ENCODE results near the gene OSBP2. TPM values are rescaled to one million over a fixed set of nuclear protein-coding genes. Genes with fewer than 3 reads are reported as not detected.

Gene OSBP2
- total and polyA plus RNA-seq, 10 of the 15 experiments (the other 5 are each of a cell fraction or from before 2014, with no cell fraction given), result 0.11 to 7.7 (median 3.6) TPM

DNA sequence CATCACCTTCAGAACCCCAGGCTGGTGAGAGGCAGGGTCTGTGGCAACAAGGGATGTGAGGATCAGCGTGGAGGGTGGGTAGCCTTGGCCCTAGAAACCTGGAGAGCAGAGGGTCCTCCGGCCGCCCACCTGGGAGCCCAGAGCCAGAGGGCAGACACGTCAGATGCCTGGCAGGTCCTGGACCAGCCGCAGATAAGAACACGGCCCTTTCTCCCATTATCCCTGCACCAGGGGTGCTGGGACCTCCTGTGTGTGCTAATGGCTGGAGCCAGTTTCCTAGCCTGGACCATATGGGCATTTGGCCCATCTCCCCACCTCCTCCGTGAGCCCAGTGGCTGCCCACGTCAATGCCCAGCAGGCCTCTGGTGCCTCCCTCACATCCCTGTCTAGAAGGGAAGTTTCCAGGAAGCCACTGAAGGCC is 185.5 kb downstream of the OSBP2 start:
- intact Hi-C loops (cut with micrococcal nuclease; ENCODE audit: unreplicated experiment), result no loop called here
- no peak for TF ChIP-seq STAT1 (conservative IDR thresholded peaks at IDR 0.05)
- TF ChIP-seq ZNF207 (IDR thresholded peaks at IDR 0.05; ENCODE audit: borderline replicate concordance), result no peak
- TF ChIP-seq NFYB (IDR thresholded peaks at IDR 0.05; ENCODE audit: insufficient read depth, low read depth, low read length), result no peak
- no peak for TF ChIP-seq NFXL1 (IDR thresholded peaks at IDR 0.05; ENCODE audit: borderline replicate concordance)
- TF ChIP-seq MEF2A (IDR thresholded peaks at IDR 0.05; ENCODE audit: insufficient read depth, low read depth, low read length), result no peak
- no peak for TF ChIP-seq ZNF217 (IDR thresholded peaks at IDR 0.05)
- no peak overlapping the region for H3K9ac ChIP-seq (ENCODE audit: control insufficient read depth, insufficient read depth, low read length)
- H3K27ac ChIP-seq (ENCODE audit: control insufficient read depth, insufficient read depth), result no peak overlapping the region
- ChIA-PET SMC1A (ENCODE audit: uncharacterized antibody, unreplicated experiment) (no interaction called here), RAD21 (ENCODE audit: unreplicated experiment) (no interaction called here), POLR2A (no interaction called here), CTCF (no interaction called here)
- DNase-seq (ENCODE audit: low read depth, low spot score) (no peak), ATAC-seq (no peak), FAIRE-seq (no peak)
- H3K27me3 ChIP-seq (replicated peaks in 1 of 2; ENCODE audit: control insufficient read depth in 2 of 2, insufficient read depth in 2 of 2, low read length in 1 of 2), result no peaks in the 10 kb centered on the region
- BruUV-seq (replicated peaks), result no TSS peak
- no peak overlapping the region for H3K4me3 ChIP-seq
- in situ Hi-C loops (cut with MboI), result no loop called here
- no peaks in the 10 kb centered on the region for H3K36me3 ChIP-seq (ENCODE audit: control insufficient read depth in 2 of 2, insufficient read depth in 2 of 2, low read length in 1 of 2)
- no peaks in the 10 kb centered on the region for H3K9me3 ChIP-seq (replicated peaks; ENCODE audit: control insufficient read depth, insufficient read depth, low read length)
- H3K79me2 ChIP-seq (ENCODE audit: control insufficient read depth, insufficient read depth, low read length), result no peaks in the 10 kb centered on the region
- WGBS (ENCODE audit: insufficient coverage, insufficient replicate concordance, low lambda C conversion rate, missing lambda C conversion rate), result 36% methylated on average over 8 of the region's 8 CpGs
- H2AFZ ChIP-seq (ENCODE audit: control insufficient read depth, low read depth, low read length), result no peak overlapping the region
- no peaks in the 10 kb centered on the region for H3K4me1 ChIP-seq (ENCODE audit: control insufficient read depth, insufficient read depth, low read length)
- no peaks in the 10 kb centered on the region for H4K20me1 ChIP-seq (ENCODE audit: control insufficient read depth, insufficient read depth)
- H3K4me2 ChIP-seq (ENCODE audit: control insufficient read depth, insufficient read depth), result no peak overlapping the region

DNA sequence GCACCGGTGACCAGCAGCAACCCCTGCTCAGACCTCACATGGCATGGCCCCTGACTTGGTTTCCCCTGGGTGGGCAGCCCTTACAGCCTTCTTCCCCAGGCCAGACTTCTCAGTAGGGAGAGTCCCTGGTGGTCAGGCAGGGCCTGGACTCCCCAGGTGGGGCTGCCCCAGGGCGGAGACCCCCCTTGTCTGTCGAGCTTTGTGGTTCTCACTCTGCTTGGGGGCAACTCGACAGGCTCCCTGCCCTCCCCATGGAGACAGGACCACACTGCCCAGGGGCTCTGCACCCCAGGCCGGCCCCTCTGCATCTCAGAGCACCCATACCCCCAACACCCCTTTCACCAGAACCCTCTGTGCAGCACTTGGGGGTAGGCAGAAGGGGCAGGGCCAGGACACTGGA is 186.2 kb downstream of the OSBP2 start:
- no peak for FAIRE-seq
- intact Hi-C loops (cut with micrococcal nuclease; ENCODE audit: unreplicated experiment), result no loop called here
- Histone ChIP-seq H3K9ac (ENCODE audit: control insufficient read depth, insufficient read depth, low read length) (no peak overlapping the region), H3K27me3 (replicated peaks in 1 of 2; ENCODE audit: control insufficient read depth in 2 of 2, insufficient read depth in 2 of 2, low read length in 1 of 2) (no peaks in the 10 kb centered on the region), H4K20me1 (ENCODE audit: control insufficient read depth, insufficient read depth) (no peaks in the 10 kb centered on the region), H3K27ac (ENCODE audit: control insufficient read depth, insufficient read depth) (no peak overlapping the region), H3K4me2 (ENCODE audit: control insufficient read depth, insufficient read depth) (no peak overlapping the region), H2AFZ (ENCODE audit: control insufficient read depth, low read depth, low read length) (no peak overlapping the region), H3K4me1 (ENCODE audit: control insufficient read depth, insufficient read depth, low read length) (no peaks in the 10 kb centered on the region), H3K9me3 (replicated peaks; ENCODE audit: control insufficient read depth, insufficient read depth, low read length) (no peaks in the 10 kb centered on the region), H3K36me3 (ENCODE audit: control insufficient read depth in 2 of 2, insufficient read depth in 2 of 2, low read length in 1 of 2) (no peaks in the 10 kb centered on the region), H3K4me3 (no peak overlapping the region), H3K79me2 (ENCODE audit: control insufficient read depth, insufficient read depth, low read length) (no peaks in the 10 kb centered on the region)
- BruUV-seq (replicated peaks), result no TSS peak
- SMC1A ChIA-PET (ENCODE audit: uncharacterized antibody, unreplicated experiment), result no interaction called here
- no peak for DNase-seq (ENCODE audit: low read depth, low spot score)
- no peak for ATAC-seq
- WGBS (ENCODE audit: insufficient coverage, insufficient replicate concordance, low lambda C conversion rate, missing lambda C conversion rate), result 31% methylated on average over 3 of the region's 5 CpGs
- CTCF ChIA-PET, result no interaction called here
- TF ChIP-seq IKZF1 (conservative IDR thresholded peaks at IDR 0.05), result no peak
- TF ChIP-seq PAX8 (IDR thresholded peaks at IDR 0.05), result no peak
- TF ChIP-seq CHD2 (IDR thresholded peaks at IDR 0.05; ENCODE audit: borderline replicate concordance, low read depth, low read length), result no peak
- no peak for TF ChIP-seq NFYB (IDR thresholded peaks at IDR 0.05; ENCODE audit: insufficient read depth, low read depth, low read length)
- no peak for TF ChIP-seq RUNX3 (IDR thresholded peaks at IDR 0.05; ENCODE audit: low read length)
- no peak for TF ChIP-seq YY1 (IDR thresholded peaks at IDR 0.05; ENCODE audit: low read depth, low read length)
- TF ChIP-seq CREM (IDR thresholded peaks at IDR 0.05; ENCODE audit: low read depth), result no peak
- TF ChIP-seq CBFB (IDR thresholded peaks at IDR 0.05; ENCODE audit: low read depth), result no peak
- TF ChIP-seq KLF5 (IDR thresholded peaks at IDR 0.05; ENCODE audit: partially characterized antibody), result no peak
- TF ChIP-seq KDM1A (IDR thresholded peaks at IDR 0.05; ENCODE audit: borderline replicate concordance), result no peak
- no peak for TF ChIP-seq BCL11A (IDR thresholded peaks at IDR 0.05; ENCODE audit: low read depth, low read length)
- TF ChIP-seq STAT3 (IDR thresholded peaks at IDR 0.05; ENCODE audit: low read depth, low read length), result no peak
- TF ChIP-seq SIN3A (IDR thresholded peaks at IDR 0.05; ENCODE audit: low read depth, low read length), result no peak
- no peak for TF ChIP-seq JUND (IDR thresholded peaks at IDR 0.05; ENCODE audit: low read depth, low read length)
- no peak for TF ChIP-seq YBX1 (IDR thresholded peaks at IDR 0.05)
- no peak for TF ChIP-seq CBX3 (IDR thresholded peaks at IDR 0.05; ENCODE audit: borderline replicate concordance, low read depth)
- TF ChIP-seq GABPA (IDR thresholded peaks at IDR 0.05; ENCODE audit: low read depth), result no peak
- TF ChIP-seq SMAD5 (IDR thresholded peaks at IDR 0.05; ENCODE audit: low read depth), result no peak
- TF ChIP-seq RBBP5 (conservative IDR thresholded peaks at IDR 0.05), result no peak
- no peak for TF ChIP-seq BMI1 (IDR thresholded peaks at IDR 0.05; ENCODE audit: borderline replicate concordance)
- RAD21 ChIA-PET (ENCODE audit: unreplicated experiment), result no interaction called here
- POLR2A ChIA-PET, result no interaction called here
- in situ Hi-C loops (cut with MboI), result no loop called here
